SU-DHL-6 (cell line): ENCODE data around the gene RPL36AL.
A peak's percentile ranks its signal among the peaks of the same experiment; 100 is the strongest.
"Not testable (repeated sequence)": the region's sequence is repeated elsewhere in the genome, so short reads cannot be mapped to it uniquely, and the experiment has no call there.

Source experiments
- H2AFZ ChIP-seq: fragments of 200-600 bp; sonication (generic); 2 replicates; pipeline ENCODE4 v1.6.1; 2014; ENCODE audit warnings: low read depth, mild to moderate bottlenecking, moderate library complexity, mixed read lengths, antibody characterized with exemption, low read length; ENCODE audit not compliant: severe bottlenecking
- H3F3A ChIP-seq: fragments of 200-600 bp; shearing (Covaris generic); 2 replicates; pipeline ENCODE4 v1.6.0; 2016; ENCODE audit warnings: antibody characterized with exemption, mild to moderate bottlenecking; ENCODE audit not compliant: insufficient read depth
- H3K27ac ChIP-seq: fragments of 200-600 bp; sonication (generic); 2 replicates; pipeline ENCODE4 v1.5.1; 2016; ENCODE audit warnings: low read depth, mild to moderate bottlenecking, low read length, moderate library complexity, mixed read lengths
- H3K27me3 ChIP-seq: fragments of 200-600 bp; sonication (generic), shearing (Covaris generic); 2 replicates; pipeline ENCODE4 v1.6.0; 2014; ENCODE audit warnings: mild to moderate bottlenecking, low read length
- H3K36me3 ChIP-seq: fragments of 200-600 bp; sonication (generic); 2 replicates; pipeline ENCODE4 v1.6.1; 2014; ENCODE audit warnings: mild to moderate bottlenecking, low read length, mixed read lengths
- H3K4me2 ChIP-seq: fragments of 300-600, 200-600 bp; shearing (Covaris generic), sonication (generic); 2 replicates; pipeline ENCODE4 v1.6.0; 2014; ENCODE audit warnings: low read length, low read depth, mild to moderate bottlenecking; ENCODE audit not compliant: poor library complexity, severe bottlenecking
- H3K4me3 ChIP-seq: fragments of 200-600 bp; sonication (generic); 2 replicates; pipeline ENCODE4 v1.5.1; 2014; ENCODE audit warnings: antibody characterized with exemption, low read length, mild to moderate bottlenecking, mixed read lengths; ENCODE audit not compliant: insufficient read depth, poor library complexity, severe bottlenecking
- H3K79me2 ChIP-seq: fragments of 200-600 bp; sonication (generic); 2 replicates; pipeline ENCODE4 v1.6.1; 2014; ENCODE audit warnings: mild to moderate bottlenecking, low read length, moderate library complexity; ENCODE audit not compliant: insufficient read depth
- H3K9ac ChIP-seq: fragments of 200-600 bp; sonication (generic); 2 replicates; pipeline ENCODE4 v1.7.0; 2014; ENCODE audit warnings: mild to moderate bottlenecking, low read length
- H3K9me2 ChIP-seq: fragments of 200-600 bp; sonication (generic); replicated peaks from 2 replicates; pipeline ENCODE4 v1.6.1; 2014; ENCODE audit warnings: low read length; ENCODE audit not compliant: insufficient read depth
- H3K9me3 ChIP-seq: fragments of 200-600 bp; sonication (generic); 2 replicates; pipeline ENCODE4 v1.6.1; 2014; ENCODE audit warnings: low read length, mixed read lengths; ENCODE audit not compliant: insufficient read depth
- H4K20me1 ChIP-seq: fragments of 200-600 bp; sonication (generic); 2 replicates; pipeline ENCODE4 v1.6.1; 2014; ENCODE audit warnings: low read depth, mild to moderate bottlenecking, antibody characterized with exemption, low read length, moderate library complexity, mixed read lengths
- EZH2phosphoT487 ChIP-seq: fragments of 200-600 bp; sonication (generic), shearing (Covaris generic); conservative IDR thresholded peaks from 2 replicates; pipeline ENCODE4 v1.6.1; 2018; ENCODE audit warnings: mild to moderate bottlenecking, antibody characterized with exemption, low read length, moderate library complexity, mixed read lengths
- TF ChIP-seq, protein P1 (sequence below): fragments of 200-600 bp; sonication (generic); IDR thresholded peaks from one replicate; pipeline ENCODE4 v1.5.1; 2017; ENCODE audit warnings: antibody characterized with exemption, mild to moderate bottlenecking, low read length, moderate library complexity; ENCODE audit not compliant: insufficient read depth, poor library complexity, severe bottlenecking

Gene RPL36AL

DNA sequence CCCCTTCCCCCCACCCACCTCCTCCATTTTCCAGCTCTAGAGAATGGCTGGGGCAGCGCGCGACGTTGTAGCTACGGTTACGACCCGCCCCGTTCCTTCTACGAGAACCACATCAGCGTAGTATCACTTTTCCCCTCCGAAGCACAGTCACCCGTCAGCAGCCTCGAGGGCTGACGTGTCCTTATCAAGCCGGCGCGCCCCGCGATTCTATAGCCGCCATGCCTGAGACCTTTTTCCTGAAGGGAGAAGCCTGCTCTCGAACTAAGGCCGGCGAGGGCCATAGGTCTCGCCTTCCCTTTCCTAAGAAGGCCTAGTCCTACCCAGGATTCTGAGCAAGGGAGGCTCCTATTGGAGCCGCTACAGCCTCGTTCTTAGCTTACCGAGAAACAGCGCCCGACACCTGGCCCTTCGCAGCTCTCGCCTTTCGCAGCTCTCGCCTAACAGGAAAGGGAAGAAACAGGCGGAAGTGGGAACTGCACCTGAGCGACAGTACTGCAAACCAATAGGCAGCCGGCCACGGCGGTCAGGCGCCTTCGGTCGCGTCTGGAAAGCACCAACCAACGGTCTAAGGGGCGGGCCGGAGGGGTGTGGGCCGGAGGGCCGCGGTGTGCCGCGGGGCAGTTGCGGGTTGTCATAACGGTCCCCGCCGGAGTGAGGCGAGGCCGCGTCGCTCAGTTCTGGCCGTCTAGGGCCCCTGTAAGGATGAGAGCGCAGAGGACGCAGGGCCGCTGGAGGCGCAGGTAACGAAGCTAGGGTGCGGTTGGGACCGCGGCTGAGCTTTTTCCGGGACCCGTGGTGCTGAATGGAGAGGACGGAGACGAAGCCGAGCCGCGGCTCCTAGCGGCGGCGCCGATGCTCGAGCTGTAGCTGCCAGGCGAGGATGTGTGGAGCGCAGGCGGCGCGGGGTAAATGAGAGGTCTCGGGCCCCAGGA, at the start of gene RPL36AL, which contains the start of gene MGAT2:
Gene RPL36AL (minus strand): TSS at position 445 of the 932 bp plus-strand sequence. CDS start 1,522 bp downstream, outside the sequence.
Gene MGAT2 (plus strand): TSS at position 618 of the 932 bp plus-strand sequence. CDS start 470 bp downstream, outside the sequence.
- no peak for TF ChIP-seq EZH2phosphoT487
- TF ChIP-seq, protein P1, sequence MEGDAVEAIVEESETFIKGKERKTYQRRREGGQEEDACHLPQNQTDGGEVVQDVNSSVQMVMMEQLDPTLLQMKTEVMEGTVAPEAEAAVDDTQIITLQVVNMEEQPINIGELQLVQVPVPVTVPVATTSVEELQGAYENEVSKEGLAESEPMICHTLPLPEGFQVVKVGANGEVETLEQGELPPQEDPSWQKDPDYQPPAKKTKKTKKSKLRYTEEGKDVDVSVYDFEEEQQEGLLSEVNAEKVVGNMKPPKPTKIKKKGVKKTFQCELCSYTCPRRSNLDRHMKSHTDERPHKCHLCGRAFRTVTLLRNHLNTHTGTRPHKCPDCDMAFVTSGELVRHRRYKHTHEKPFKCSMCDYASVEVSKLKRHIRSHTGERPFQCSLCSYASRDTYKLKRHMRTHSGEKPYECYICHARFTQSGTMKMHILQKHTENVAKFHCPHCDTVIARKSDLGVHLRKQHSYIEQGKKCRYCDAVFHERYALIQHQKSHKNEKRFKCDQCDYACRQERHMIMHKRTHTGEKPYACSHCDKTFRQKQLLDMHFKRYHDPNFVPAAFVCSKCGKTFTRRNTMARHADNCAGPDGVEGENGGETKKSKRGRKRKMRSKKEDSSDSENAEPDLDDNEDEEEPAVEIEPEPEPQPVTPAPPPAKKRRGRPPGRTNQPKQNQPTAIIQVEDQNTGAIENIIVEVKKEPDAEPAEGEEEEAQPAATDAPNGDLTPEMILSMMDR, result peak; percentile 26
- Histone ChIP-seq H3K36me3 (peaks cover 21% of the 10 kb centered on the region), H4K20me1 (peaks cover 24% of the 10 kb centered on the region), H3K9ac (peak within 1 kb of the TSS; percentile 90), H3K9me2 (no peaks in the 10 kb centered on the region), H3K4me2 (peak within 1 kb of the TSS; percentile 89), H3K4me3 (peak within 1 kb of the TSS; percentile 78), H3K9me3 (no peaks in the 10 kb centered on the region), H3K27ac (peak within 1 kb of the TSS; percentile 79), H3K27me3 (no peaks in the 10 kb centered on the region), H3K79me2 (peaks cover 89% of the 10 kb centered on the region), H3F3A (peaks cover 54% of the 10 kb centered on the region), H2AFZ (peak within 1 kb of the TSS; percentile 70)

DNA sequence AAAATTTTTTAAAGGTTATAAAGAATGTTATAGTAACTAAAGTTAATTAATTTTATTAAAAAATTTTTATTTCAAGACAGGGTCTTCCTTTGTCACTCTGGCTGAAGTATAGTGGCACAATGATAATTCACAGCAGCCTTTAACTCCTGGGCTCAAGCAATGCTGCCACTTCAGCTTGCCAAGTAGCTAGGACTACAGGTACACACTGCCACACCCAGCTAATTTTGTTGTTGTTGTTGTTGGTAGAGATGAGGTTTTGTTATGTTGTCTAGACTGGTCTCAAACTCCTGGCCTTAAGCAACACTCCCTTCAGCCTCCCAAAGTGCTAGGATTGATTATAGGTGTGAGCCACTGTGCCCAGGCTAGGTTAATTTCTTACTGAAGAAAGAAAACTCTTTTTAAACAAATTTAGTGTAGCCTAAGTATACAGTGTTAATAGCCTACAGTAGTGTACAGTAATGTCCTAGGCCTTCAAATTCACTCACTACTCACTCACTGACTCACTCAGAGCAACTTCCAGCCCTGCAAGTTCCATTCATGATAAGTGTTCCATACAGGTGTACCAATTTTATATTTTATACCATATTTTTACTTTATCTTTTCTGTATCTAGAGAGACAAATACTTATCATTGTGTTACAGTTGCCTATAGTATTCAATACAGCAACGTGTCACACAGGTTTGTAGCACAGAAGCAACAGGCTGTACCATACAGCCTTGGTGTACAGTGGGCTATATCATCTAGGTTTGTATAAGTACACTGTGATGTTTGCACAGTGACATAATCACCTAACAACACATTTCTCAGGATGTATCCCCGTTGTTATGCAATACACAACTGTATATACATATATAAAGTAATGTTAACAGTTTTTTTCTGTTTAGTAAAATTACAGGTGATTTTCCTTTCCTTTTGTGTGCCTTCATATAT, 39.4 kb upstream of the RPL36AL start:
- Histone ChIP-seq H3K4me3 (no peak overlapping the region), H3K9me3 (no peaks in the 10 kb centered on the region), H3F3A (peaks cover under 1% of the 10 kb centered on the region; the same call in 1 of the 2 replicates), H3K9me2 (no peaks in the 10 kb centered on the region), H3K36me3 (peaks cover 10% of the 10 kb centered on the region; the same call in 1 of the 2 replicates), H3K9ac (no peak overlapping the region), H3K79me2 (no peaks in the 10 kb centered on the region), H2AFZ (no peak overlapping the region), H3K27me3 (no peaks in the 10 kb centered on the region), H4K20me1 (no peaks in the 10 kb centered on the region), H3K27ac (no peak overlapping the region), H3K4me2 (no peak overlapping the region)
- TF ChIP-seq, protein P1, result no peak
- TF ChIP-seq EZH2phosphoT487, result no peak

DNA sequence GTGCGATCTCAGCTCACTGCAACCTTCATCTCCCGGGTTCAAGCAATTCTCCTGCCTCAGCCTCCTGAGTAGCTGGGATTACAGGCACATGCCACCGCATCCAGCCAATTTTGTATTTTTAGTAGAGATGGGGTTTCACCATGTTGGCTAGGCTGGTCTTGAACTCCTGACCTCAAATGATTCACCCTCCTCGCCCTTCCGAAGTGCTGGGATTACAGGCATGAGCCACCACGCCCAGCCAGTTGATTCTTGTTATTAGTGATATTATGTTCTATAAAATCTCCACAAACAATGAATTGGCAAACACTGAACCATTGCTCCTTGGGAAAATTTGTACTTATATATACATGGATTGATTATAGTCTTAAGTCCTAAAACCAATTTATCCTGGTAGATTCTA, 37.1 kb upstream of the RPL36AL start:
- H3K9me3 ChIP-seq, H2AFZ ChIP-seq, H3K27ac ChIP-seq, H3K27me3 ChIP-seq, H3F3A ChIP-seq, H3K4me2 ChIP-seq, H3K79me2 ChIP-seq, H3K9me2 ChIP-seq, H4K20me1 ChIP-seq, H3K4me3 ChIP-seq, H3K9ac ChIP-seq: not testable (repeated sequence)
- H3K36me3 ChIP-seq, result peaks cover 20% of the 10 kb centered on the region; the same call in 1 of the 2 replicates
